ENCODE measurements around the gene THADA.

The THADA gene

GRCh38 chr2:43224571-43225092 lies 371.2 kb downstream of the THADA start:
- no peak for DNase-seq (ENCODE audit: extremely low spot score)
- TF ChIP-seq CTCF (IDR thresholded peaks at IDR 0.05; ENCODE audit: control extremely low read depth, extremely low read depth, low read depth, missing control alignments) = no peak
- CTCF ChIA-PET = interaction anchor here (0.6 to 8.5 kb wide), 15 partner anchors 9 to 295 kb away, joined by 3 to 169 read pairs (median 4); no protein-coding TSS in a partner anchor
- POLR2A ChIA-PET = interaction anchor here (0.6 to 1.2 kb wide), 2 partner anchors 50 to 52 kb away, joined by 4 to 10 read pairs; no protein-coding TSS in a partner anchor

GRCh38 chr2:43224131-43224570 lies 371.7 kb downstream of the THADA start:
- POLR2A ChIA-PET = interaction anchor here (0.6 to 1.2 kb wide), 2 partner anchors 49 to 51 kb away, joined by 4 to 10 read pairs; no protein-coding TSS in a partner anchor
- CTCF ChIA-PET = interaction anchor here (0.6 to 8.5 kb wide), 16 partner anchors 8 to 295 kb away, joined by 3 to 169 read pairs (median 4); no protein-coding TSS in a partner anchor
- peak; percentile 57 for DNase-seq (ENCODE audit: extremely low spot score)

GRCh38 chr2:43223521-43224001 lies 372.3 kb downstream of the THADA start:
- POLR2A ChIA-PET = interaction anchor here (0.6 kb wide), 1 partner anchor 51 kb away, joined by 3 read pairs; no protein-coding TSS in a partner anchor
- CTCF ChIA-PET = interaction anchor here (0.8 to 8.5 kb wide), 9 partner anchors 8 to 296 kb away, joined by 3 to 169 read pairs (median 5); no protein-coding TSS in a partner anchor
- no peak for DNase-seq (ENCODE audit: extremely low spot score)
- TF ChIP-seq CTCF (IDR thresholded peaks at IDR 0.05; ENCODE audit: control extremely low read depth, extremely low read depth, low read depth, missing control alignments) = no peak

More at GRCh38 chr2:43224131-43224570, 371.7 kb downstream of the THADA start:
- TF ChIP-seq CTCF (IDR thresholded peaks at IDR 0.05; ENCODE audit: control extremely low read depth, extremely low read depth, low read depth, missing control alignments) = peak; percentile 76

GRCh38 chr2:43222475-43223309 lies 373.1 kb downstream of the THADA start:
- no peak for DNase-seq (ENCODE audit: extremely low spot score)
- ChIA-PET POLR2A (interaction anchor here (0.6 to 1.6 kb wide), 2 partner anchors 56 to 201 kb away, joined by 3 to 4 read pairs; no protein-coding TSS in a partner anchor), CTCF (interaction anchor here (0.7 to 8.5 kb wide), 13 partner anchors 9 to 262 kb away, joined by 3 to 169 read pairs (median 4); no protein-coding TSS in a partner anchor)

GRCh38 chr2:43221763-43222474 lies 373.9 kb downstream of the THADA start:
- ChIA-PET POLR2A (interaction anchor here (0.6 to 1.6 kb wide), 3 partner anchors 55 to 202 kb away, joined by 3 to 4 read pairs (median 4); no protein-coding TSS in a partner anchor), CTCF (interaction anchor here (0.7 to 2.8 kb wide), 11 partner anchors 8 to 263 kb away, joined by 3 to 16 read pairs (median 4); no protein-coding TSS in a partner anchor)
- no peak for TF ChIP-seq CTCF (IDR thresholded peaks at IDR 0.05; ENCODE audit: control extremely low read depth, extremely low read depth, low read depth, missing control alignments)
- no peak for DNase-seq (ENCODE audit: extremely low spot score)

More at GRCh38 chr2:43222475-43223309, 373.1 kb downstream of the THADA start:
- no peak for TF ChIP-seq CTCF (IDR thresholded peaks at IDR 0.05; ENCODE audit: control extremely low read depth, extremely low read depth, low read depth, missing control alignments)
